Measurements from ENCODE around the gene HECW1.

The HECW1 gene

DNA sequence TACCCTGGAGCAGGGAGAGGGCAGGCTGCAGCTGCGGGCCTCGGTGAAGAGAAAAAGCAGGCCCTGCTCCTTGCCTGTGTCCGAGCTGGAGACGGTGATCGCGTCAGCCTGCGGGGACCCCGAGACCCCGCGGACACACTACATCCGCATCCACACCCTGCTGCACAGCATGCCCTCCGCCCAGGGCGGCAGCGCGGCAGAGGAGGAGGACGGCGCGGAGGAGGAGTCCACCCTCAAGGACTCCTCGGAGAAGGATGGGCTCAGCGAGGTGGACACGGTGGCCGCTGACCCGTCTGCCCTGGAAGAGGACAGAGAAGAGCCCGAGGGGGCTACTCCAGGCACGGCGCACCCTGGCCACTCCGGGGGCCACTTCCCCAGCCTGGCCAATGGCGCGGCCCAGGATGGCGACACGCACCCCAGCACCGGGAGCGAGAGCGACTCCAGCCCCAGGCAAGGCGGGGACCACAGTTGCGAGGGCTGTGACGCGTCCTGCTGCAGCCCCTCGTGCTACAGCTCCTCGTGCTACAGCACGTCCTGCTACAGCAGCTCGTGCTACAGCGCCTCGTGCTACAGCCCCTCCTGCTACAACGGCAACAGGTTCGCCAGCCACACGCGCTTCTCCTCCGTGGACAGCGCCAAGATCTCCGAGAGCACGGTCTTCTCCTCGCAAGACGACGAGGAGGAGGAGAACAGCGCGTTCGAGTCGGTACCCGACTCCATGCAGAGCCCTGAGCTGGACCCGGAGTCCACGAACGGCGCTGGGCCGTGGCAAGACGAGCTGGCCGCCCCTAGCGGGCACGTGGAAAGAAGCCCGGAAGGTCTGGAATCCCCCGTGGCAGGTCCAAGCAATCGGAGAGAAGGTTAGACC lies 332.5 kb downstream of the HECW1 start:
- no peak for DNase-seq

GRCh38 chr7:43449577-43449976 lies 337.1 kb downstream of the HECW1 start:
- DNase-seq, result no peak

DNA sequence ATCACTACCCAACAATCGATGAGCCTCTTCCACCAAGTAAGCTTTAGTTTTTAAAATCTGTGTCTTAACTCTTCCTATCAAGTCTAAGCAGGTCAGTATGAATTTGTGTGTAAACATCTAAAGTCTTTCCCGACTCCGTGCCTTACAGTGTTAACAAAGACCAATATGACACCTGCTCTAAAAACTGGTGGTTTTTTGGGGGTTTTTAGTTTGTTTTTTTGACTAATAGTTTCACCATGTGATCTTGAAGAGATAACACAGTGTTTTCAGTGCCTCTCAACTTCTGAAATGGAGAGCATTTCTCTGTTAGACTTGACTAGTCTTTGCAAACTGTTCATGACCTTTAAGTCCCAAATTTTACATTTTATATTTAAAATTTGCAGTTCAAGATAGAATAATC lies 338.4 kb downstream of the HECW1 start:
- DNase-seq, result no peak

GRCh38 chr7:43454936-43455518 lies 342.6 kb downstream of the HECW1 start:
- no peak for DNase-seq

DNA sequence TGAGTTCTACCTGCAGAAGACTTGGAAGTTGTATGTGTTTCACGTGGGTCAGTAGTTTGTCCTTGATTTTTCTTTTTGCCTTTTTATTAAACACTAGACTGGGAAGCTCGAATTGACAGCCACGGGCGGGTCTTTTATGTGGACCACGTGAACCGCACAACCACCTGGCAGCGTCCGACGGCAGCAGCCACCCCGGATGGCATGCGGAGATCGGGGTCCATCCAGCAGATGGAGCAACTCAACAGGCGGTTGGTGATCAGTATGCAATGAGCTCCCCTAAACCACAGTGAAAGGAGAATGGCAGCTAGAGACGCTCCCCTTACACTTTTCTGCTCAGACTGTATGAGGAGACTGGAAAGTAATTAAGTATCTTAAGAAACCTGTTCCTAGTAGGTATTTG lies 343.8 kb downstream of the HECW1 start:
- no peak for DNase-seq

- DNase-seq, result no peak
These were observed 346.0 kb downstream of the HECW1 start for GRCh38 chr7:43458330-43459018.

GRCh38 chr7:43459019-43459337 lies 346.5 kb downstream of the HECW1 start:
- DNase-seq, result no peak

- no peak for DNase-seq
These were observed 348.4 kb downstream of the HECW1 start for GRCh38 chr7:43460733-43461348.

- no peak for DNase-seq
These were observed 349.0 kb downstream of the HECW1 start for GRCh38 chr7:43461349-43462024.

DNA sequence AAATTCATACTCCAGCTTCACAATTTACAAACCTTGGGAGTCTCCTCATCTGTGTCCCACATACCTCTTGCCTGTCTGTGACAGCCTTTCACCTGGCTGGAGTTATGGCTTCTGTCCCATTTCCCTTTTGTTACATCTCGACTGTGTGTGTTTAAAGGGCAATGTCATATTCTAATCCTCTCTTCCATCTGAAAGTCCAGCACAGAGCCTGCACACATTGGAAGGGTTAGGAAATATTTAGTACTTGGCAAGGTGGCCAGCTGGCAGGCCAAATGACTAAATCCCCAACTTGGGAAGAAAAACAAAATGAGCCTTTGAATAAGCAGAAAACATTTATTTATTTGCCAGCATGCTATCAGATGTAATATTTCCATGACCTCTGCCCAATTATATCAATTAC lies 350.4 kb downstream of the HECW1 start:
- DNase-seq, result no peak

DNA sequence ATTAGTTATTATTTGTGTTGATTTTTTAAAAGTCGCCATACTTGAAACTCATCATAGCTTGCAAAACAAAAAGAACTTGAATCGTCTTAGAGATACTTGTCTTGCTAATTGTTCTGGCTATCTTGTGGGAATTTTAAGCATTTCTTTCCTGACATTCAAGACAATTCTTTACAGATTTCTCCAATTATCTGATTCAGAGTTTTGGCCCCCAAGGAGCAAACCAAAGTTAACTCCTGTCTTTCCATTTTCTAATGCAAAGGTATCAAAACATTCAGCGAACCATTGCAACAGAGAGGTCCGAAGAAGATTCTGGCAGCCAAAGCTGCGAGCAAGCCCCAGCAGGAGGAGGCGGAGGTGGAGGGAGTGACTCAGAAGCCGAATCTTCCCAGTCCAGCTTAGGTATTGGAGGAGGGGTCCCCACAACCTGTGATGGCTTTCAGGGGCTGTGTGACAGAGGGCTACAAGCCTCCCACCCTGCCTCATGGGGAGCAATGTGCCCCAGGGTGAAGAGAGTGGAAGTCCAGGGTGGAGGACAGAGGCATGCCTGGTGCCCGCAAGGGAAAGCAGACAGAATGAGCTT lies 351.0 kb downstream of the HECW1 start:
- DNase-seq, result no peak

DNA sequence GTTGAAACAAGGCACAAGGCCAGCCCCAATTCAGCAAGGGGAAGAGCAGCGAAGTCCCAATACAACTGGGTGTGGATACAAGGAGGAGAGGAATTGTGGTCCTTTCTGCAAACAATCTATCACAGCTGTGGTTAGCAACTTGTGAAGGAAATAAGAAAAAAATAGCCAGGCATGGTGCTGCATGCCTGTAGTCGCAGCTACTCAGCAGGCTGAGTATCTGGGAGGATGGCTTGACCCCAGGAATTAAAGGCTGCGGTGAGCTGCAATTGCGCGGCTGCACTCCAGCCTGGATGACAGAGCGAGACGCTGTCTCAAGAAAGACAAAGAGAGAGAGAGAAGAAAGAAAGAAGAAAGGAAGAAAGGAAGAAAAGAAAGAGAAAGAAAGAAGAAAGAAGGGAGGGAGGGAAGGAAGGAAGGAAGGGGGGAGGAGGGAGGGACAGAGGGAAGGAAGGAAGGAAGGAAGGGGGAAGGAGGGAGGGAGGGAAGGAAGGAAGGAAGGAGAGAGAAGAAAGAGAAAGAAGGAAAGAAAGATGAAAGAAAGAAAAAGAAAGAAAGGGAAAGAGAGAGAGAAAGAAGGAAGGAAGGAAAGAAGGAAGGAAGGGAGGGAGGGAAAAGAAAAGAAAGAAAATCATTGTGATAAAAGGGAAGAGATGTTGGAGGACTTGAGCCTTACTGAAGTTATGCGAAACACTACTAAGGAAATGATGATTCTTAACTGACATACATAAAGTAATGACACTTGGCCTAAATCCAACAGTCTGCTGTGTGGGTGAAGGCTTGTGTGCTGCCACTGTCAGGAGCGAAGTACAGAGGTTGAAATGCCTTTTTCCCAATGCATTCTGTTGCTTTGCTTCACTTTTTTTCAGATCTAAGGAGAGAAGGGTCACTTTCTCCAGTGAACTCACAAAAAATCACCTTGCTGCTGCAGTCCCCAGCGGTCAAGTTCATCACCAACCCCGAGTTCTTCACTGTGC lies 353.4 kb downstream of the HECW1 start:
- no peak for DNase-seq

GRCh38 chr7:43467406-43467805 lies 355.0 kb downstream of the HECW1 start:
- no peak for DNase-seq

DNA sequence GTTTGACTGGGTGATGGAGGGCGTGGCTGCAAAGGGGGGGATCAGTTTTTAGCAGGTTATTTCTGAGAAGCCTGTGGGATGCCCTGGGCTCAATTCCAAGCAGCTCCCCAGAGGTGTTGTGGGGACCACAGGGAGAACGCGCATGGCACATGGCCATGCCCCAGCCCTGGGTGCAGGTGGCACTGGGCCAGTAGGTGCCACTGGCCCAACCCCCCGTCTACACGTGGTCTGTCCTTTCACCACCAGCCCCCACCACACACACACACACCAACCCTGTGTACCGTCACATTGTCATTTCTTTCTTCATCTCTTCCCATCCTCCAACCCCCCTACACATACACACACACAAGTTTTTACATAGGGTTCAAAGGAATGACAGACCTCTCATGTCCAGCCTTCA lies 355.4 kb downstream of the HECW1 start:
- DNase-seq, result no peak

- DNase-seq, result no peak
These were observed 356.6 kb downstream of the HECW1 start for GRCh38 chr7:43469051-43469450.

GRCh38 chr7:43470110-43470509 lies 357.7 kb downstream of the HECW1 start:
- no peak for DNase-seq

DNA sequence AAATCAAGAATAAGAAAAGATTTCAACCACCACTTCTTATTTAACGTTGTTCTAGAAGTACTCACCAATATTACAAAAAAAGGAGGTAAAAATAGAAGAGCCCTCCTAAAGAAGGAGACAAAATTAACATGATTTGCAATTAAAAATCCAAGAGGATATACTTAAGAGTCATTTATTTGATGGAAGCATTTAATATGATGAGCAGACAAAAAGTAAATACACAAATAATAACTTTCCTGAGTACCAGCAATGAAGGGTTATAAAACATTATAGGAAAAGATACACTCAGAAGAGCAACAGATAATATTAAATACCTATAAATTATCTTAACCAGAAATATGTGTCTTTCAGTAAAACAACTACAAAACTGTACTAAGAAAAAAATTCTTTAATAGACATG lies 363.5 kb downstream of the HECW1 start:
- no peak for DNase-seq

- DNase-seq, result no peak
These were observed 364.4 kb downstream of the HECW1 start for GRCh38 chr7:43476896-43477295.

DNA sequence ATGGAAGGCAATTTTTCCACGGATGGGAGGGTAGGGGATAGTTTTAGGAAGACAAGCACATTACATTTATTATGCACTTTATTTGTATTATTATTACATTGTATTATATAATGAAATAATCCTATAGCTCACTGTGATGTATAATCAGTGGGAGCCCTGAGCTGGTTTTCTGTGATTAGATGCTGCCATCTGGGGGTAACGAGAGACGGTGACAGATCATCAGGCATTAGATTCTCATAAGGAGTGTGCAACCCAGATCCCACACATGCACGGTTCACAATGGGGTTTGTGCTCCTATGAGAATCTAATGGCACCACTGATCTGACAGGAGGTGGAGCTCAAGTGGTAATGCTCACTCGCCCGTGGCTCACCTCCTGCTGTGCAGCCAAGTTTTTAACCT lies 366.6 kb downstream of the HECW1 start:
- no peak for DNase-seq

- no peak for DNase-seq
These were observed 367.1 kb downstream of the HECW1 start for GRCh38 chr7:43479543-43479942.

DNA sequence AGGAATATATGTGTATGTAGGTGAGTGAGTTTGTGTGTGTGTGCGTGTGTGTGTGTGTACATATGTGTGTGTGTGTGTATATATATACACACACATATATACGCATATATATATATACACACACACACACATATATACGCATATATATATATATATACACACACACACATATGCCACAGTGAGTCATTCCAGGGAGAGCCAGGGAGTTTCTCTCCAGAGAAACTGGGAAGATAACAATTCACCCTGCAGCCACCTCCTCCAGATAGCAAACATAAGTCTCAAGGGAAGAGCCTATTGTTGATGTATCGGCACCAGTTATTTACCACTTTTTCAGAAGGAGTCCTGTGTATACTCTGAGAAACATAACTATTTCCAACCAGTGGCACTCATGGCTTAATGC lies 368.1 kb downstream of the HECW1 start:
- DNase-seq, result no peak

All from activated gamma-delta T cell (primary cell).